ENCODE measurements around the gene MPP2. TPM values are rescaled to one million over a fixed set of nuclear protein-coding genes. Genes with fewer than 3 reads are reported as not detected.
"Not testable (repeated sequence)": the region's sequence is repeated elsewhere in the genome, so short reads cannot be mapped to it uniquely, and the experiment has no call there.

MPP2 gene
- polyA plus RNA-seq, 10 donors = 2.3 to 5.1 (median 3.7) TPM

DNA sequence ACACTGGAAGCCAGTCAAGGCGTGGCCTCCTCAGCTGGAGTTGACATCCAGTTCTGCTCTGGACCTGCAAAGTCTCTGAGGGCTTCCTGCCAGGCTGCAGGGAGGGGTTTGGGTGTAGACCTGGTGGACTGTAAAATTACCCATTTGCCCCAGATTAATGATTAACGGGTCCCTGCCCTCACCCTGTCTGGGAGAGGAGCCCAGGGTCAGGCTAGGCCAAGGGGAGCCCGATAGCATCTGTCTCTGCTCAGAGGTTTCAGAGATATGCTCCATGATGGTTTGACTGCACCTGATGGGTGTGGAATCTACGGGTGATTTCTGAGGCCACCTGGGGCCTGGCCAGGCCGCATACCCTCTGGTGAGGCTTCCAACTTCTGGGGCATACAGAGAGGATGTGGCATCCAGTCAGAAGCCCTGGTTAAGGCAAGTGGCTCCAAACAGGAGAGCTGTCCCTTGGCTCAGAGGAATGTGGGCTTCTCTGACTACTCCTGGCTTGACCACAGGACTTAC is 23.8 kb upstream of the MPP2 start:
- DNase-seq = no peak

DNA sequence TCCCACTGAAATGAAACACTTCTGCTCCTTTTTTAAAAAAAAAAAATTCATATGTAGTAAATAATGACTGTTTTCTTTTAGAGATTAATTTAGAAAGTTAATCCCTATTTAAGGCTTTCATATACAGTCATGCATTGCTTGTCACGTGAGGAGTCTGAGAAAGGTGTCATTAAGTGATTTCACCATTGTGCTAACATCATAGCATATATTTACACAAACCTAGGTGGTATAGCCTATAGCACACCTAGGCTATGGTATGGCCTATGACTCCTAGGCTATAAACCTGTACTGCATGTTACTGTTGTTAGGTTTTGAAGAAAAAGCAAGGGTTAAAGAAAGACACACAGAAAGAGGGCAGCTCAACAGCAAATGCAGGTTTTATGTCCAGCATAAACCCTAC is 21.3 kb upstream of the MPP2 start:
- no peak for DNase-seq

DNA sequence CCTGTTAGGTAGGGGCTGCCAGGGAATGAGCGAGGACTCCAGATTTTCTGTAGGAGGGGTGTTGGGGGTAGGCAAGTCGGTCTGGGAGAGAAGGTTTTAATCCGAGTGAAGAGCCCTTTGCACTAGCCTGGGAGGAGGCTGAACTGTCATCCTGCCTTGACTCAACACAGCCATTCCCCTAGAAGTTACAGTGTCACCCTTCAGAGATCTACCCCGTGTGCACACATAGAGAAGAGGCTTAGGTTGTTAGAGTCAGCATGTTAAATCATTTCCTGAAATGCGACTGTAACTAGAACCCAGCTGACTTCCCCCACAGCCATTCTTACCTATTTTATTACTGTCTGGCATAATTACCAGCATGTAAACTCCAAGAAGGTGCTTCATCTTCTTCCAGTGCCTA is 20.6 kb upstream of the MPP2 start:
- not testable (repeated sequence) for DNase-seq

DNA sequence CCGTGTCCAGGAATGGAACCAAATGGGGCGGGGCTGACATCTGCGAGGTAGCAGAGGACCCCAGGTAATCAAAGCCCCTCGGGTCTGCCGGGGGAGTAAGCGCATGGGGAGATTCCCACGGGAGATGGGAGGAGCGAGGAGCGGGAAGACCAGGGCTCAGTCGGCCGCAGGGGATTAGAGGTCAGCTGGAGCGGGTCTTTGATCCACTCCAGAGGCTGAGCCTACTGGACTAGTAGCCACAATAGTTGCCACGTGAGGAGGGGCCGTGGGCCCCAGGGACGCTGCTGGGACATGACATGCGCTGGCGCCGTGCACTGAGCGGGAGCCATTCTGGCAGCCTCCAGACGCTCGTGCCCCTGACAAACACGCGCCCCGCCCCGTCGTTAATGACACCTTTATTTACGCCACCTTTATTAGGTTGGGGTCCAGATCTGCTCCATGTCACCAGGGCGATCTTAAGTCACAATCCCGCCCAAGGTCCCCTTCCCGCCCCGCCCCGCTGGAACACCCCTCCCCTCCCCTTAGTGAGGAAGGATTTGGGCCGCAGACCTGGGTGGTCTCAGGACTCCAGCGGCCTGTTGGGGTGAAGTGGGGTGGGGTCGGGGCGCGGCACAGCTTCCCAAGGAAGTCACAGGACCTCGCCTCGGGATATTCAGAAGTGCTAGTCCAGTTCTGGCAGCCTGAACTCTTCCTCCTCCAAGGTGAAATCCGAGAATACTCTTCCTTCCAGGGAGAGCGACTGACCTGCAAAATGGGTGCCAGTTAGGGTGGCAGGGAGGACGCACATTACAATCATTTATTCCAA is 19.9 kb upstream of the MPP2 start:
- no peak for DNase-seq

DNA sequence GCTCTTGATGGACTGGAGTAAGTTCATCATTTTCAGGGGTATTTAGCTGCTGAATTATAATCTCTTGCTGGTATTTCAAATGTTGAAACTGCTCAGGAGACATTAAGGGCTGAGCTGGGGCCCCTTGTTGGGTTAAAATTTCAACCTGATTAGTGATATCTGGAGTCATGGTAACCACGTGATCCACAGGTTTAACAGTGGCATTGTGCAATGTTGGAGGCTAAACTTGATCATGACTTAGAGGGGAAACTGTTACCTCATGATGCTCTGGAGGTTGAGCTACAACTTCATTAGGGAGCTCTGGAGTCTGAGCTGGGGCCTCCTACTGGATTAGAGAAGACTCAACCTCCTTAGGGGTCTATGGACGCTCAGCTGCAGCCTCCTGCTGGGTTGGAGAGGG is 17.2 kb upstream of the MPP2 start:
- DNase-seq = no peak

DNA sequence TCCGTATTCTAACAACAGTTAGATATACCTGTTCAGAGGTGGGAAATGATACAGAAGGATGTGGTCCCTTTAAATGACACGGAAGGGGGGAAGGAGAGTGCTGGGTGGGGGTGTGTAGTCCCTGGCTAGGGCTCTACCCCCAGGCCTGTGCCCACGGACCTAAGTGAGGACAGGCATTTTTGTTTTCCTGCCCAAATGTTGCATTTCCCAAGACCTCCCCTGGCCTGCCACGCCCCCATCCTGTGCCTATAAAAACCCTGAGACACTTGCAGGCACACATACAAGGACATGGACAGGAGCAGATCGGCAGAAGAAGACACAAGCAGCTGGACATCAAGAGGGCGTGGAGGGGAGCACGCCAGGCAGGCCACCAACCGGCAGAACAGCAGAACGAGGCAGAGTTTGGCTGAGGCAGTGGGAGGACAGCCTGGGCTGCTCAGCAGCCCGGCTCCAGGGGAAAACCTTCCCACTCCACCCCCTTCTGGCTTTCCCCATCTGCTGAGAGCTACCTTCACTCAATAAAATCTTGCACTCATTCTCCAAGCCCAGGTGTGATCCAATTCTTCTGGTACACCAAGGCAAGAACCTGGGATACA is 13.3 kb upstream of the MPP2 start:
- no peak for DNase-seq

DNA sequence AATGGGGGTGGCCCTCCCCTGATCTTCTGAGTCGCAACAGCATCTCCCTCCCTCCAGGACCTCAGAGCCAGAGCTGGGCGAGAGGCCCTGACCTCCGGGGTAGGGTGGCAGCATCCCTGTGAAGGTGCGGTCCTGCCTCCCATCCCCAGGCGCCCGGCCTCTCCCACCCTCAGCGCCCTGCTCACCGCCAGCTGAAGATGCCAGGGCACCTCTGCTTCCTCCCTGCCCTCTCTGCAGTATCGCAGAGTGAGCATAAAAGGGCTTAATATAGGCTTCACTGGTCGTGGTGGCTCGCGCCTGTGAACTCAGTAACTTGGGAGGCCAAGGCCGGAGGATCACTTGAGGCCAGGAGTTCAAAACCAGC is 10.7 kb upstream of the MPP2 start:
- no peak for DNase-seq

DNA sequence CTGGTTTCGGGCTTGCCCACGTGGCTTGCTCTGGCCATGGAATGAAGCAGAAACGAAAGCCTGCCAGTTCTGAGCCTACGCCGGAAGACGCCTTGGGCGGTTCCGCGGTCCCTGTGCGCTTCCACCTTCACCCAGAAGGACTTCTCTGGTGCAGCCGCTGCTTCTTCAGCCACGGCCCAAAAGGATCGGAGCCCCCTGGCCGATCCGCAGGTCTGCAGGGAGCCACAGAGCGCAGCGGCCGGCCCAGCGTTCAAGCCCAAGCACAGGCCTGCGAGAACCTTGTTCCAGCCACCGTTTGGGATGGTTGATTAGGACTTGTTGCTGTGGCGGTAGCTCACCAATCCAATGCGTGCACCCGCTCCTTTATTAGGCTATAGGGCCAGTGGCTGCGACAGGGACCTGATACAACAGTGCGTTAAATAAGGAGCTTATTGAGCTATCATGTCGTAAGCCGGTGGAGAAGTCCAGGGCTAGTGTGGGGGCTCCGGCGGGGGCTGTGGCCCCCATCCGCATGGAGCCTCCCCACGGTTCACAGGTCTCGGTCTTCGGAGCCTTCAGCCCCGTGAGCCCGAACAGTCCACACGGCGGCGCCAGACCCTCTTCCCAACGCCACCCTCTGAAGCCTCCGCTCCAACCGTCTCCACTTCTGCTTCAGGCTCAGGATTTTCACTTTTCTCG is 10.2 kb upstream of the MPP2 start:
- peak in 2 of 3 donors; percentile 33 to 64 for DNase-seq

DNA sequence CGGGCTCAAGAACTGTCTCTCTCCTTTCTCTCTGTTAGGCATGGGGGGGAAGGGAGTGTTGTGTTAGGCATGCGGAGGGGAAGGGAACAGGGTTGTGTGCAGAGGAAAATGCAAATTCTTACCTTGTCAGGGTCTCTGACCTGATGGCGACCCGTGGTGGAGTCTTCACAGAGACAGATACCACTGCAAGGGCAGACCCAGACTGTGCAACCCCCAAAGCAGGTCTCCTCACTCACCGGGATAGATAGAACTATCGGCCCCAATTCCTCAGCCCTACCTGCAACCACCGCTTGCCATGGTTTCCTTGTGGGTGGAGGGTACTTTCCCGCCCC is 9.6 kb upstream of the MPP2 start:
- DNase-seq = no peak

DNA sequence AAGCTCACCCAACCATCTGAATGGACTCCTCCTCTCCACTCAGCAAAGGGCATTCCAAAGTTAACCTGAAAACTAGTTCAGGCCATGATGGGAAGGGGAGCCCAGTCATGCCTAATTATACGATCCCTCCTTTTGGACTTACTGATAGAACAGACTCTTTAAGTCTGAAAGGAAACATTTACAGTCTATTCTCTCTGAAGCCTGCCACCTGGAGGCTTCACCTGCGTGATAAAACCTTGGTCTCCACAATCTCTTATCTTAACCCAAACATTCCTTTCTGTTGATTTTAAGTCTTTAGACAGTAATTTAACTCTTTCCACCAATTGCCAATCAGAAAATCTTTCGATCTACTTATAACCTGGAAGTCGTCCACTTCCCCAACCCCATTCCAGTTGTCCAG is 9.0 kb upstream of the MPP2 start:
- DNase-seq = no peak

DNA sequence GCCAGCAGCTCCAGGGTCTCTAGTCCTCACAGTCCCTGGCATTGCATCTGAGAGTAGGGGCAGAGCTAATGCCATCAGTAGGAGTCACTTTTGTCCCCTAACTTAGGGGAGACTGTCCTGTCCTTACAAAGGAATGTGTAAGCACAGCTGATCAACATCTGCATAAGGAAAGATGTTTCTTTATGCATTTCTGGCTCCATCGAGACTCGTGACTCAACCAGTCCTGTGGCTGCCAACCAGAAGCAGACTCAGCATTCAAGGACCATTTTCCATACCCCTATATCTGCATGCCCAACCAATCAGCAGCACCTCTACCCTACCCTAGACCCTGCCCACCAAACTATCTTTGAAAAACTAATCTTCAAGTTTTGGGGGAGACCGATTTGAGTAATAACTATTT is 8.2 kb upstream of the MPP2 start:
- no peak for DNase-seq

DNA sequence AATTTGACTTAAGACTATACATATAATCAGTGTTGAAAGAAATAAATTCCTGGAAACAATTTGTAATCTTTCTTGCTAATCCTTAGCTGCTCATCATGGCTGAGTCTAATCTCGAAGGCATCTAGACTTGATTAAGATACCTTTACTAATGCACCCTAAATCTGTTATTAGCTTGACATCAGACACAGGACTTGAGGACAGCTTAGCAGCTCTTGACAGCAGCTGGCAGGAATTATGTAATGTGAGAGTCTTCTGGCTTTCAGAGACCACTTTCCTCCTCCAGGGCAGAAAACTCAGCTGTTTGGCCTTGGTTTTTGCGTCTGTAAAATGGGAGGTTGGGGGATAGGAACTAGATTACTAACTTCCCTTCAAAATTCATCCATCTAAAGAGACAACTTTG is 7.1 kb upstream of the MPP2 start:
- no peak for DNase-seq

DNA sequence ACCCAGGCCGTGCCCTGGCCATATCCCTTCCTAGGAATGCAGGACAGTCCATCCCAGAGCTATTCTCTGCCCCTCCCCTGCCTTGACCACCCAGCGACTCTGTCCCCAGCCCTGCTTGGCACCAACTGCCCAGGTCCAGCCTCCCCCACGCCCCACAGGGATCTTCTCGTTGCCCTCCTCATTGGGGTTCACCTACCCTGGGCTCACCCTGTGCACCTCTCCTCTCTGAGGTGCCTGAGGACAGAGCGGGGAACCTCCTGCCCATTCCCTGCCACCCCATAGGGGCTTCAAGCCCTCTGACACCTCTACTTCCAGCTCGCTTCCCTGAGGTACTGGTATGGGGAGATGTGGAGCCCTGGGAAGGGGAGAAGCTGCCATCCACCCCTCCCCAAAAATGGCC is 6.2 kb upstream of the MPP2 start:
- DNase-seq = no peak

DNA sequence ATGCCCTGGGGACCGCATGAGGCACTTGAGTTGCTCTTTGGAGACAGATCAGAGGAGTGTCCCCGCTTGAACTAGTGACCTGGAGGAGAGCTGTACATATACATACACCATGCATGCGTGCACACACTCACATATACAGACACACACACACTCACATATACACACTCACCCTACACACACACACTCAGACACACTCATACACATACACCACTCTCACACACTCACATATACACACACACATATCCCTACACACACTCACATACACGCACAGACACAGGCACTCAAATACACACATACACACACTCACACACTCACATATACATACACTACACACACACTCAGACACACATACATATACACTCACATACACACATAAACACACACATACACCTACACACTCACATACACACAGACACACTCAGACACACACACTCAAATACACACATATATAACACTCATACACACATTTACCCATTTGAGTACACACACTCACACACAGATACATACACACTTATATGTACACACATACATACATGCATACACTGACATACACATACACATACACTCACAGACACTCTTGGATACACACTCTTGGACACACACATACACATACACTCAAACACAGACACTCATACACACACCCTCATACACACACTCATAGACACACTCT is 5.4 kb upstream of the MPP2 start:
- no peak for DNase-seq

DNA sequence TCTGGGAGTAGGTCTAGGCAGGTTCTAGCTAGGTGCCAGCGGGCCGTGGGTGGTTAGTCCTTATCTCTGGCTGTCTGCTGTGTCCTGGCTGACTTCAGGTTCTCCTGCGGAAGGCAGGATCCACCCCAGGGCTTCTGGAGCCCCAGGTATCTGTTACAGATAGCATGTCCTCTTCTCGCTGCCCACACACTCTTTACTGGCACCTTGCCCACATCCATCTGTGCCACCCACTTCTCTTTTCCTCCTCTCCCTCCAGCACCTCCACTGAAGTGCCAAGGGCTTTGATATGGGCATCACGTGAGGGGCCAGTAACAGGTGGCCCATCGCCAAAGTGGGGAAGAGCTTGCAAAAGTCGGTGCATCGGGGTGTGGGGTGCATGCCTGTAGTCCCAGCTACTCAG is 4.6 kb upstream of the MPP2 start:
- DNase-seq = no peak

DNA sequence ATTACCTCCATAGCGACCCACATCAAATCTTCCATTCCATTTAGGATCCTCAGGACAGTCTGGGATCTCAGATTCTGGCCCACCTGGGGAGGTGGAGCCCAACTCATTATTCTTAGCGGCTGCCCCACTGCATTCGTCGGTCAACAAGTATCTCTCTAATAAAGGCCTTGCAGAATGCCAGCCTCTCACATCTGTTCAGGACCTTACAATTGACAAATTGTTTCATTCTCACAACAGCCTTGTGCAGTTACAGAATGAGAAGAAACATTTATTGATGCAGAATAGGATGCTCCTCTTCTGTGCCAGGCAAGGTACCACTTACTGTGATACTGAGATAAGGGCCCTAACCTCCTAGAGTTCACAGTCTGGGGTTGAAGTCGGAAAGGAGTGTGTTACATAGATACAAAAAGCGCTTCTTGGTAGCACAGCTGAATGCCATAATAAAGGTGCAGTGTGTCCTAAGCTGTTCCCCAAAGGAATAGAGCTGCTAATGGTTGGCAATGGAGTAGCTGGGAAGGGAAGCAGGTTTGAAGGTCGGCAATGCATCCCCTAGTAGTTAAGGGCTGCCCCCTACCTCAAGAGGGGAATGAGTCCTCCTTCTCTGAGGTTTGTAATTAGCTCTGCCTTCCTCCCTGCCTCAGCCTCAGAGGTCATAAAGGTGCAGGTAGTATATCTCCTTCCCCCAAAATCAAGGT is 2.3 kb upstream of the MPP2 start:
- no peak for DNase-seq

DNA sequence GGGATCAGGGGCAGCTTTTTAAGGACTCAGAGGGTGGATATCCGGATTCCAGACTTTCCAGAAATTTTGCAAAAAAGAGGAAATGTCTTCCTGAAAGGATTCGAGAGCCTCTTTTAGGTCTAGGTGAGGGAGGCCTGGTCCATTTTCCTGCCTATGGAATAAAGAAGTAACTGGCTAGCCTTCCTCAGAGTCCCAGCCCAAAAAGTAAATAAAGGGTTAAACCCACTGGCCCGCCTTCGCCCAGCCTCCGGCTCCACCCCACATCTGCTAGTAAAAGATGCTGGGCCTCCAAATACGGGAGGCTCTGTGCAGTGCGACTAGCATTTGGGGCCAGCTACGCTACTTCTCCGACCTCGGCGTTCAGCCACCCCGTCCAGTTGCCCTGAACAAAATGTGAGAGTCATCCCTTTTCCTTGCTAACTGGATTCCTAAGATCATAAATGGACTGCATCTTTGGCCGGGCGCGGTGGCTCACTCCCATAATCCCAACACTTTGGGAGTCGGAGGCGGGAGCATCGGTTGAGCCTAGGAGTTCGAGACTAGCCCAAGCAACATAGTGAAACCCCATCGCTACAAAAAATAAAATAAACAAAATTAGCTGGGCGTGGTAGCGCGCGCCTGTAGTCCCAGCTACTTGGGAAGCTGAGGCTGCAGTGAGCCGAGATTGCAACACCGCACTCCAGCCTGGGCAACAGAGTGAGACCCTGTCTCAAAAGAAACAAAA is 824 bp upstream of the MPP2 start:
- peak; percentile 75 to 94 (median 84) for DNase-seq

DNA sequence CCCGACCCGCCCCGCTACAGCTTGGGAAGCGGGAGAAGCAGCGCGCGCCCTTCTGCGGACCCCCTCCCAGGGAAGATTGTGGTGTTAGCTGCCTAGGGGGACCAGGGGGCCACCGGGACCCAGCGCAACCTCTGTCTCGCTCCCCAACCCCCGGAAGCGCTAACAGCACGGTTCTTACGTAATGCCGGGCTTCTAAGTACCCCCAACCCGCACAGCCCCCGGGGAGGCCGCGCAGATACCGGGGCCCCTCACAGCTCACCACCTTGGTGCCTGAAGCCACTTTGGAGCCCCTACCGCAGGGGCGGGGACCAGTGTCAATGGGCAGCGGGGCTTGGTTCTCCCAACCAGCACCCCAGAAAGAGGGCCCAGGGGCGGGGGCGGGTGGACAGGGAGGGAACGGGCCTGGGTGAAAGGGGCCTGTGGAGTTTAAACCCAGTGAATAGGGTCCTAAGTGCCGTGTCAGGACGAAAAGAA is 348 bp downstream of the MPP2 start:
- no peak for DNase-seq

DNA sequence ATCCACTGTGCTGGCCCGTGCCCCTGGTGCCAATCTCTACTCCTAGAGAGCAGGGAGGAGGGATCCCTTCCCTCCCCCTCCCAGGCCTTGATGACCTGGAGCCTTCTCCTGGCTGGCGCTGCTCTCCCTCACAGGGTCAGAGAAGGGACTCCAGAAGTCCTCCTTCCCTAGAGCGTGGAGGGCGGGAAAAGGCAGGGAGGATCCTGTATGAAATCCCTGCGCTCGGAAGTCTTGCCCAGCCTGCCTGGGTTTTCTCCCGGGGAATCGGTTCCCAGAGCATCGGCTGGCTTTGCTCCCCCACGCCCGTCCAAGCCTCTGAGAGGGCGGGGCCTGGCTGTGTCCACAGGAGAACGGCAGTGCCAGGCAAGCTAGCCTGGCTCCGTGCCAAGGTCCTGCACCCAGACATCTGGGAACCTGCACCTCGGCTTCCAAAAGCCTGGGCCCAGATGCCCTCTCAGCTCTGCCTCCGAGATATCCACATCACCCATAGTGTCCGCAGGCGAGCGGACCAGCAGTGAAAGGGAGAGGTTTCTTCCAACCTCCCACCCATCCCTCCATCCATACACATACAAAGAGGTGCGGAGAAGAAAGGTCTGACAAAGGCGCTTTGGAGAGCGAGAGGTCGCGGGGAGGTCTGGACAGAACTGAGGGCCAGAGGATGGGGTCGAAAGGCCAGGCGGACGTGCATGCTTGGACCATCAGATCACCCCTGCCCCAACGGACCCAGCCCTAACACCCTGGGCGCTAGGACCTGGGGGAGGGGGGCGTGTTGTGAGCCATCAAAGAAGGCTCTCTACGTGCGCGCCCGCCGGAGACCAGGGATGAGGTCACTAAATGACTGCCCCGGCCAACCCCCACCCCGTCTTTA is 1.1 kb downstream of the MPP2 start:
- peak; percentile 65 to 94 (median 85) for DNase-seq

DNA sequence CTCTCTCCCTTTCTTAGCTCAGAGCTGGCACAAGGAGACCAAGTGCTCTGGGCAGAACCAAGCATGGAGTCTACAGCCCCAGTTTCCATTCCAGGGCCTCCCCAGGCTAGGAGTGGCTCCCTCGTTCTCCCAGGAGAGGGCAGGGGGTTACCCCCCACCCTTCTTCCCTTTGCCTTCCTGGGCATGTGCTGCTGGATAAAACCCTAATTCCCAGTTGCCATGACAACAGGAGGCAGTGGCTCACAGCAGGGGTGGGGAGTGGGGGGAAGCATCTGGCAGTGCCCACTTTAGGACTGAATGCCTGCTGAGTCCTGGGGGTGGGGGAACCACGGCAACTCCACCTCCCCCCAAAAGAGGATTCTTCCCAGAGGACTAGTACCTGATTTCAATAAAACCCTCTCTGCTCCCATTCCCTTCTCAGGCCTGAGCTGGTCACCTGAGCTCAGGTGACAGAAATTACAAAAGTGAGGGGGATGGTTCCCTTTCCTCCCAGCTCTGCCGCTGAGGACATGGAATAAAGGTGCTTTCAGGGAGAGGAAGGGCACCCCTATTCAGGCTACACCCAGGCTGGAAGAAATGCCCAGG is 1.8 kb downstream of the MPP2 start:
- DNase-seq = no peak

All from muscle of back (tissue), 11 donors.